Calu3 (cell line): ENCODE measurements around the gene SH3PXD2B. TPM values are rescaled to one million over a fixed set of nuclear protein-coding genes. Genes with fewer than 3 reads are reported as not detected.

Experiments
- BruUV-seq: library from RNA; stranded (reverse); fragments of 400-500 nt; replicated peaks from 2 replicates; lab custom pipeline; 2021; lab: Mats Ljungman, UMichigan
- CTCF ChIA-PET: fragments of 300-600 bp; sonication (Branson Sonifier 250); formaldehyde crosslinking; loops from one replicate; lab custom pipeline; 2022; ENCODE audit warnings: antibody characterized with exemption; lab: Charles Lee
- DNase-seq: peaks from one replicate; pipeline ENCODE4 v3.0.0; 2022
- H3K27ac Mint-ChIP-seq: one replicate; pipeline ENCODE4 v1.8.0; 2022; ENCODE audit warnings: mixed read lengths; ENCODE audit not compliant: unreplicated experiment
- H3K27me3 Mint-ChIP-seq: one replicate; pipeline ENCODE4 v1.8.0; 2022; ENCODE audit warnings: mixed read lengths; ENCODE audit not compliant: unreplicated experiment
- H3K36me3 Mint-ChIP-seq: one replicate; pipeline ENCODE4 v1.8.0; 2022; ENCODE audit warnings: mild to moderate bottlenecking, moderate library complexity, mixed read lengths; ENCODE audit not compliant: insufficient read depth, unreplicated experiment
- H3K4me1 Mint-ChIP-seq: one replicate; pipeline ENCODE4 v1.8.0; 2022; ENCODE audit warnings: mild to moderate bottlenecking, low read depth, mixed read lengths; ENCODE audit not compliant: unreplicated experiment
- H3K4me3 Mint-ChIP-seq: one replicate; pipeline ENCODE4 v1.8.0; 2022; ENCODE audit warnings: mild to moderate bottlenecking, low read depth, moderate library complexity, mixed read lengths; ENCODE audit not compliant: unreplicated experiment
- H3K9me3 Mint-ChIP-seq: one replicate; pipeline ENCODE4 v1.8.0; 2022; ENCODE audit warnings: low read depth, mixed read lengths; ENCODE audit not compliant: unreplicated experiment
- CTCF ChIP-seq: fragments of 200-600 bp; IDR thresholded peaks from one replicate; pipeline ENCODE4 v1.8.0; 2022; ENCODE audit warnings: antibody characterized with exemption; ENCODE audit not compliant: unreplicated experiment
- intact Hi-C: fragments of 100-400 bp; cut with micrococcal nuclease; formaldehyde crosslinking; loops from one replicate; pipeline ENCODE4 v1.10.0; 2022; ENCODE audit not compliant: unreplicated experiment
- total RNA-seq: library from RNA; stranded (reverse); gene quantifications from 2 replicates; pipeline ENCODE4 v1.2.3, GENCODE V29; 2022

Gene SH3PXD2B
- total RNA-seq, 1 experiment from 2014 or later, result 25.6 TPM

- no peak overlapping the region for H3K4me3 Mint-ChIP-seq
Observed at GRCh38 chr5:172487671-172488070, 33.3 kb upstream of the SH3PXD2B start.

GRCh38 chr5:172486912-172487311 lies 32.6 kb upstream of the SH3PXD2B start:
- no peaks in the 10 kb centered on the region for H3K4me1 Mint-ChIP-seq
- TF ChIP-seq CTCF, result no peak
- H3K27me3 Mint-ChIP-seq, result peaks cover 52% of the 10 kb centered on the region
- H3K36me3 Mint-ChIP-seq, result peaks cover 5% of the 10 kb centered on the region
- H3K4me3 Mint-ChIP-seq, result no peak overlapping the region
- intact Hi-C loops, result no loop called here
- no peaks in the 10 kb centered on the region for H3K9me3 Mint-ChIP-seq
- no peak for DNase-seq
- BruUV-seq, result no TSS peak
- CTCF ChIA-PET, result no interaction called here
- H3K27ac Mint-ChIP-seq, result no peak overlapping the region

More at GRCh38 chr5:172487671-172488070, 33.3 kb upstream of the SH3PXD2B start:
- intact Hi-C loops, result no loop called here
- no peak for DNase-seq
- H3K27me3 Mint-ChIP-seq, result peaks cover 52% of the 10 kb centered on the region
- no peak overlapping the region for H3K27ac Mint-ChIP-seq
- BruUV-seq, result no TSS peak
- no peaks in the 10 kb centered on the region for H3K4me1 Mint-ChIP-seq
- H3K36me3 Mint-ChIP-seq, result peaks cover 5% of the 10 kb centered on the region
- no peaks in the 10 kb centered on the region for H3K9me3 Mint-ChIP-seq
- CTCF ChIA-PET, result no interaction called here
- no peak for TF ChIP-seq CTCF

GRCh38 chr5:172486451-172486850 lies 32.1 kb upstream of the SH3PXD2B start:
- DNase-seq, result no peak
- Mint-ChIP-seq H3K9me3 (no peaks in the 10 kb centered on the region), H3K27me3 (peaks cover 47% of the 10 kb centered on the region), H3K27ac (no peak overlapping the region), H3K4me3 (no peak overlapping the region), H3K36me3 (peaks cover 5% of the 10 kb centered on the region), H3K4me1 (no peaks in the 10 kb centered on the region)
- intact Hi-C loops, result no loop called here
- BruUV-seq, result no TSS peak
- CTCF ChIA-PET, result no interaction called here
- no peak for TF ChIP-seq CTCF

GRCh38 chr5:172485511-172486202 lies 31.3 kb upstream of the SH3PXD2B start:
- H3K9me3 Mint-ChIP-seq, result no peaks in the 10 kb centered on the region
- intact Hi-C loops, result no loop called here
- TF ChIP-seq CTCF, result no peak
- no peak overlapping the region for H3K4me3 Mint-ChIP-seq
- peaks cover 5% of the 10 kb centered on the region for H3K36me3 Mint-ChIP-seq
- no peak overlapping the region for H3K27ac Mint-ChIP-seq
- no TSS peak for BruUV-seq
- no peaks in the 10 kb centered on the region for H3K4me1 Mint-ChIP-seq
- DNase-seq, result no peak
- peaks cover 42% of the 10 kb centered on the region for H3K27me3 Mint-ChIP-seq
- CTCF ChIA-PET, result no interaction called here
